ENCODE data around the gene NR2E1. TPM values are rescaled to one million over a fixed set of nuclear protein-coding genes. Genes with fewer than 3 reads are reported as not detected.

NR2E1 gene
- total RNA-seq, 1 donor from 2014 or later, result 1.0 TPM

DNA sequence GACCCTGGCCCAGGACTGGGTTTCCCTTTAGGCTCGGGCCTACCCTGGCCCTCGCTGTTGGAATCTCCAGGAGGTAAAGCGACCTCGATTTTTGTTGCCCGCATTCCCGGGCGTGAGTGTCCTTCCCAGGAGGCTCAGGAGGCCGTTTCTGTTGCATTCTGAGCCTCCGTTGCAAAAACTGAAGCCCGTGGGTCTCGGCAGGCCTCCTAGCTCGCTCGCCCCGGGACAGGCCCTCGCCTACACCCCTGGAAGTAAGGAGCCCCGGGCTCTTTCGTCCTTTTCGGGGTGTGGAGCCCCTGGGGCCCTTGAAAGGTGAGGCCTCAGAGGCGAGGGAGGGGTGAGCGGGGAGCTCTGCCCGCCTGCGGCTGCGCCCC, 2.3 kb downstream of the NR2E1 start:
- H3K4me3 ChIP-seq, result peak overlapping the region; percentile 42
- DNase-seq (ENCODE audit: low spot score), result peak; percentile 48
- H3K4me3 Mint-ChIP-seq, result peak overlapping the region; percentile 80

DNA sequence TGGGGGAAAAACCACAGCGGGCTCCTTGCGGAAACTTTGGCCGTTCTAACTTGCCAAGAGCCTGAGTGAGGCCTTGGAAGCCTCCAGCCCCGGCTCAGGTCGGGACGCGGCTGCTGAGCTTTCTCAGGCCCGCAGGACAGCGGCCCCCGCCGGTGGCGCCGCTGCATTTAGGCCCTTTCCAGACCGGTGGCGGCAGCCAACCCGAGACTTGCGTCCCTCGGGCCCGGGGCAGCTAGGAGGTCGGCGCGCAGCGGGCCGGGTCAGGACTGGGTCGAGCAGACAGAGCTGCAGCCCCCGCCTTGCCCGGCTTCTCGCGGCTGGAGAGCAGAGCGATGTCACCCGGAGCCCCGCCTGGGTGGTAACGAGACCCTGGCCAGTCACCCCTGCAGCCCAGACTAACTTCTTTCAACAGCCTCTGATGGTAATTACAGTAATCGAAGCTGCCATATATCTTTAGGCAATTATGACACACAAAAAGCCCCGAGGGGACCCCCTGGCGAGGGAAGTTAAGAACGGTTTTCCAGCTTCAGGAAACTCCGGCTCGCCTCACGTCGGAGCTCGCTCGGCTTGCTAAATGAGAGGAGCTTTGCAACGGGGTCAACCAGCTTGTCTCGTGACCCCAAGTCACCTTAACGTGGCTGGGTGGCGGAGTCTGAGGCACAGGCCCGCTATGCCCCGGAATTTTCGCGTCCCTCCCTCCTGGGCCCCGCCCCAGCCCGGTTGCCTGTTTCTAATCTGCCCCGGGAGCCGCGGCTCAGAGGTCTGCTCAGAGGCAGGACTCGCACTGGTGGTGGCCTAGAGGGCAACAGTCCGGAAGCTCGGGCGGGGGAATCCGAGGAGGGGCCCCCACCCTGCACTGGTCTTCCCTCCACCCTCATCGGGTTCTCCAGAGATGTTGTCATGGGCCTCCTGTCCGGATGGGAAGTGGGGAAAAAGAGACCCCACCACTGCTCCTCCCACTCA, 3.0 kb downstream of the NR2E1 start:
- H3K27ac Mint-ChIP-seq, result no peak overlapping the region
- H3K36me3 Mint-ChIP-seq, result no peaks in the 10 kb centered on the region
- no peaks in the 10 kb centered on the region for H3K79me2 ChIP-seq (ENCODE audit: low read depth)
- H3F3A ChIP-seq (ENCODE audit: low read depth), result peaks cover 67% of the 10 kb centered on the region
- peak overlapping the region; percentile 42 for H3K4me3 ChIP-seq
- H3K4me3 Mint-ChIP-seq, result peak overlapping the region; percentile 60
- H2AFZ ChIP-seq (replicated peaks), result no peak overlapping the region
- peaks cover 73% of the 10 kb centered on the region for H3K4me1 ChIP-seq
- TF ChIP-seq, protein P1, sequence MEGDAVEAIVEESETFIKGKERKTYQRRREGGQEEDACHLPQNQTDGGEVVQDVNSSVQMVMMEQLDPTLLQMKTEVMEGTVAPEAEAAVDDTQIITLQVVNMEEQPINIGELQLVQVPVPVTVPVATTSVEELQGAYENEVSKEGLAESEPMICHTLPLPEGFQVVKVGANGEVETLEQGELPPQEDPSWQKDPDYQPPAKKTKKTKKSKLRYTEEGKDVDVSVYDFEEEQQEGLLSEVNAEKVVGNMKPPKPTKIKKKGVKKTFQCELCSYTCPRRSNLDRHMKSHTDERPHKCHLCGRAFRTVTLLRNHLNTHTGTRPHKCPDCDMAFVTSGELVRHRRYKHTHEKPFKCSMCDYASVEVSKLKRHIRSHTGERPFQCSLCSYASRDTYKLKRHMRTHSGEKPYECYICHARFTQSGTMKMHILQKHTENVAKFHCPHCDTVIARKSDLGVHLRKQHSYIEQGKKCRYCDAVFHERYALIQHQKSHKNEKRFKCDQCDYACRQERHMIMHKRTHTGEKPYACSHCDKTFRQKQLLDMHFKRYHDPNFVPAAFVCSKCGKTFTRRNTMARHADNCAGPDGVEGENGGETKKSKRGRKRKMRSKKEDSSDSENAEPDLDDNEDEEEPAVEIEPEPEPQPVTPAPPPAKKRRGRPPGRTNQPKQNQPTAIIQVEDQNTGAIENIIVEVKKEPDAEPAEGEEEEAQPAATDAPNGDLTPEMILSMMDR (IDR thresholded peaks at IDR 0.05), result peak; percentile 49
- peak; percentile 69 for TF ChIP-seq EZH2phosphoT487 (IDR thresholded peaks at IDR 0.05)
- TF ChIP-seq EZH2 (IDR thresholded peaks at IDR 0.05), result peak; percentile 66
- no peaks in the 10 kb centered on the region for H3K36me3 ChIP-seq
- peaks cover 49% of the 10 kb centered on the region for H3K4me1 Mint-ChIP-seq
- H3K27me3 Mint-ChIP-seq (ENCODE audit: insufficient read depth, low read depth), result peaks cover 93% of the 10 kb centered on the region
- no peak overlapping the region for H3K9ac ChIP-seq
- peak; percentile 90 for DNase-seq (ENCODE audit: low spot score)
- peaks cover 98% of the 10 kb centered on the region for H4K20me1 ChIP-seq (ENCODE audit: low read depth)
- H3K27ac ChIP-seq, result no peak overlapping the region
- H3K27me3 ChIP-seq, result peaks cover 100% of the 10 kb centered on the region
- H3K9me3 ChIP-seq (ENCODE audit: low read depth), result no peaks in the 10 kb centered on the region
- no peaks in the 10 kb centered on the region for H3K9me3 Mint-ChIP-seq
- H3K4me2 ChIP-seq, result peak overlapping the region; percentile 83

More for the DNA sequence above, 2.3 kb downstream of the NR2E1 start:
- Histone ChIP-seq H3F3A (ENCODE audit: low read depth) (peaks cover 65% of the 10 kb centered on the region), H4K20me1 (ENCODE audit: low read depth) (peaks cover 98% of the 10 kb centered on the region), H3K9me3 (ENCODE audit: low read depth) (no peaks in the 10 kb centered on the region), H3K4me2 (peak overlapping the region; percentile 83), H3K36me3 (no peaks in the 10 kb centered on the region), H3K27me3 (peaks cover 100% of the 10 kb centered on the region), H3K4me1 (peaks cover 78% of the 10 kb centered on the region), H2AFZ (replicated peaks) (peak overlapping the region; percentile 27), H3K9ac (no peak overlapping the region), H3K79me2 (ENCODE audit: low read depth) (no peaks in the 10 kb centered on the region), H3K27ac (no peak overlapping the region)
- Mint-ChIP-seq H3K27me3 (ENCODE audit: insufficient read depth, low read depth) (peaks cover 96% of the 10 kb centered on the region), H3K9me3 (no peaks in the 10 kb centered on the region), H3K4me1 (peaks cover 53% of the 10 kb centered on the region), H3K36me3 (no peaks in the 10 kb centered on the region), H3K27ac (no peak overlapping the region)
- TF ChIP-seq, protein P1 (IDR thresholded peaks at IDR 0.05), result no peak
- no peak for TF ChIP-seq EZH2 (IDR thresholded peaks at IDR 0.05)
- no peak for TF ChIP-seq EZH2phosphoT487 (IDR thresholded peaks at IDR 0.05)

DNA sequence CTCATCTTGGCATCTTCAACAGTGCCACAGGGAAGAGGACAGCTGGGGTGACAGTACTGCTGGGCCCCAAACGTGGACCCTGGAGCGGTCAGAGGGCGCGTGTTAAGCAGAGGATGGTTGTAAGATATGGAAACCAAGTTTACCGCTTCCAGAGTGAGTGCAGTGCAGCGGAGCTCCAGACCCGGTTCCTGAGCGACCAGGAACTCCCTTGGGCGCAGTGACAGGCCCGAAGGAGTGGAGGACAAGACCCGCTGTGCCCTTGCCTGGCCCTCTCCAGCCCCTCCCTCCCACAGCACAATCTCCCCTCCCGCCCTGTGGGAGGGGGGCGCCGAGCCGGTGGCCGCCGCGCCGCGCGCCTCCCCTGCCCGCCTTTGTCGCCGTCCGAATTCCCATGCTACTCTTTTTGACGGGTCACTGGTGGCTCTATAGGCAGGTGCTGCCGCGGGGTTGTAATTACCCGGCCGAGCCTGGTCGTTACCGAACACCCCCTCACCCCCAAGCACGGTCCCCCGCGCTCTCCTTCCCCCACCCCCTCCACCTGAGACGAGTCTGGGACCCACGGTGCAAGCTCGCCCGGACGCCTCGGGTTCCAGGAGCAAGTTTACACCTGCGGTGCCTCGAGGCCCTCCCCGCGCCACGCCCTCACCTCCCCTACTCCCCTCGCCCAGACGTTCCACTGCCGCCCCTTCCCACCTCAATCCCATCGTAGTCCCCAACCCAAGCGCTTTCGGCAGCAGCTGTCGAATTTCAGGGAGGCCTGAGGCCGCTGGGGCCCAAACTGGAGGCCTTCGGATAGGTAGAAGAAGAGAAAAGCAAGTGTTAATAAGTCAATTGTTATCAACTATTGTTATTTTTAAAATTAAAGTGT, 3.9 kb downstream of the NR2E1 start:
- Histone ChIP-seq H2AFZ (replicated peaks) (no peak overlapping the region), H3K27ac (no peak overlapping the region), H4K20me1 (ENCODE audit: low read depth) (peaks cover 97% of the 10 kb centered on the region), H3K9me3 (ENCODE audit: low read depth) (no peaks in the 10 kb centered on the region), H3K36me3 (no peaks in the 10 kb centered on the region), H3K4me1 (peaks cover 64% of the 10 kb centered on the region), H3K4me2 (peak overlapping the region; percentile 83), H3F3A (ENCODE audit: low read depth) (peaks cover 64% of the 10 kb centered on the region), H3K9ac (no peak overlapping the region), H3K79me2 (ENCODE audit: low read depth) (no peaks in the 10 kb centered on the region), H3K27me3 (peaks cover 100% of the 10 kb centered on the region), H3K4me3 (peak overlapping the region; percentile 42)
- Mint-ChIP-seq H3K4me1 (peaks cover 41% of the 10 kb centered on the region), H3K27me3 (ENCODE audit: insufficient read depth, low read depth) (peaks cover 93% of the 10 kb centered on the region), H3K27ac (no peak overlapping the region), H3K4me3 (peak overlapping the region; percentile 60), H3K36me3 (no peaks in the 10 kb centered on the region), H3K9me3 (no peaks in the 10 kb centered on the region)
- peak; percentile 63 for DNase-seq (ENCODE audit: low spot score)
- TF ChIP-seq EZH2phosphoT487 (IDR thresholded peaks at IDR 0.05), result peak; percentile 93
- TF ChIP-seq, protein P1 (IDR thresholded peaks at IDR 0.05), result no peak
- no peak for TF ChIP-seq EZH2 (IDR thresholded peaks at IDR 0.05)
